C4-2B (cell line): ENCODE data around the gene DNALI1.
A peak's percentile ranks its signal among the peaks of the same experiment; 100 is the strongest.
"Not testable (repeated sequence)": the region's sequence is repeated elsewhere in the genome, so short reads cannot be mapped to it uniquely, and the experiment has no call there.

Experiments
- H3K27ac ChIP-seq: fragments of 450-650 bp; 2 replicates; pipeline ENCODE4 v1.5.1; 2017
- CTCF ChIP-seq: fragments of 450-650 bp; conservative IDR thresholded peaks from 2 replicates; pipeline ENCODE4 v1.5.1; 2017; ENCODE audit warnings: mild to moderate bottlenecking
- ZFX ChIP-seq: fragments of 450-650 bp; IDR thresholded peaks from 2 replicates; pipeline ENCODE4 v1.6.1; 2017

DNALI1 gene

GRCh38 chr1:37574834-37575480, 18.2 kb downstream of the DNALI1 start:
- no peak overlapping the region for H3K27ac ChIP-seq
- TF ChIP-seq ZFX = no peak
- no peak for TF ChIP-seq CTCF

- TF ChIP-seq CTCF (no peak), ZFX (no peak)
- H3K27ac ChIP-seq = no peak overlapping the region
These were observed 19.0 kb downstream of the DNALI1 start for GRCh38 chr1:37575692-37576091.

GRCh38 chr1:37584544-37584943, 27.8 kb downstream of the DNALI1 start:
- H3K27ac ChIP-seq = not testable (repeated sequence)

- TF ChIP-seq ZFX (no peak), CTCF (no peak)
- H3K27ac ChIP-seq = no peak overlapping the region
These were observed 32.2 kb downstream of the DNALI1 start for GRCh38 chr1:37588939-37589338.

GRCh38 chr1:37593726-37594125, 37.0 kb downstream of the DNALI1 start:
- no peak overlapping the region for H3K27ac ChIP-seq
- TF ChIP-seq ZFX = no peak

- H3K27ac ChIP-seq = peak within 1 kb of the TSS; percentile 88
- TF ChIP-seq CTCF (no peak), ZFX (no peak)
These were observed 38.9 kb downstream of the DNALI1 start, which contains the start of gene GNL2 for GRCh38 chr1:37595440-37596181. TSS of gene GNL2 (minus strand) at chr1:37595937. CDS start at chr1:37595822, 115 bp downstream.

- peak overlapping the region; percentile 88 for H3K27ac ChIP-seq
- TF ChIP-seq ZFX (no peak), CTCF (no peak)
These were observed 39.5 kb downstream of the DNALI1 start for GRCh38 chr1:37596182-37596667.

- TF ChIP-seq CTCF (no peak), ZFX (no peak)
These were observed 43.2 kb downstream of the DNALI1 start for GRCh38 chr1:37599940-37600339.

More at GRCh38 chr1:37599940-37600339, 43.2 kb downstream of the DNALI1 start:
- no peak overlapping the region for H3K27ac ChIP-seq
